Measurements from ENCODE around the gene MYO1D. TPM values are rescaled to one million over a fixed set of nuclear protein-coding genes. Genes with fewer than 3 reads are reported as not detected.

MYO1D gene
- total RNA-seq, 1 experiment from 2014 or later = 206 TPM

DNA sequence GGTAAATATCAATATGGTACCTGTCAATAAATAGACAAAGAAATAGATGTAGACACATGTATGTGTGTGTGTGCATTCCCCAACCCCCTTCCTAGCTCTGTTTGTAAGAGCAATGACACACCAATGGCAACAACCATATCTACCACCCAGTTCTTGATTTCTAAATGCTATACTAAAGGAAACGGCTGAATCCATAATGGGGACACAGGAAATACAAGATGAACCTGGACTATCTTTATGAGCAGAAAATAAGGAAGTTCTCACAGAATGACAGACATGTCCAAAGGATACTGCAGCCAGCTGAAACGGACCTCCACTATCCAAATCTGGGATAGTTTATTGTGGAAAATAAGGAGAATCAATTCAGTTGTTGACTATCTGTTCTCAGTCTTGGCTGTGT lies 75.3 kb downstream of the MYO1D start:
- H3K27ac Mint-ChIP-seq (ENCODE audit: unreplicated experiment) = no peak overlapping the region
- CTCF ChIA-PET = interaction anchor here (2.6 kb wide), 1 partner anchor 75 kb away, joined by 11 read pairs; the partner anchor contains the start of gene MYO1D
- BruUV-seq (replicated peaks) = no TSS peak

DNA sequence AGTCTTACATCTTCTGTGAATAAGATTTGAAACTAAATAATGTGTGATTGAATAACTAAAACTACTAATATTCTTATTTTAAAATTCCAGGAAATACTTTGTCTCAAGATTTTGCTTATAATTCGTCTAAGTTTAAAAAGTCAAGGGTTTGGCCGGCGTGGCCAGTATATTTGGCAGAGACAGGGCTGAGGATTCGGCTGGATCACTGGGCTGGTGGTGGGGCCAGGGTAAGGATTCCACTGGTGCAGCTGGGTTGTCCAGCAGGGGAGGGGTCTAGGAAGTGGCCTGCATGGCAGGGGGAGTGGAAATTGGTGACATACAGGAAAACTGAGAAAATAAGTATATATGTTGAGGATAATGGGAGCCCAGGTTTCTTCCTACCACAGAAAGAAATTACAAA lies 75.7 kb downstream of the MYO1D start:
- Histone ChIP-seq H3K27me3 (replicated peaks; ENCODE audit: control insufficient read depth, insufficient read depth, low read length) (no peaks in the 10 kb centered on the region), H3K4me3 (ENCODE audit: low read depth, low read length) (no peak overlapping the region), H3K36me3 (ENCODE audit: control insufficient read depth, insufficient read depth, low read length) (no peaks in the 10 kb centered on the region), H3K4me1 (peaks cover 21% of the 10 kb centered on the region), H3K9me3 (no peaks in the 10 kb centered on the region)
- ChIA-PET CTCF (interaction anchor here (2.6 kb wide), 1 partner anchor 75 kb away, joined by 11 read pairs; the partner anchor contains the start of gene MYO1D), POLR2A (no interaction called here)
- Mint-ChIP-seq H3K9me3 (ENCODE audit: unreplicated experiment) (no peaks in the 10 kb centered on the region), H3K36me3 (ENCODE audit: insufficient read depth, unreplicated experiment) (no peaks in the 10 kb centered on the region), H3K4me3 (ENCODE audit: unreplicated experiment) (no peak overlapping the region), H3K27me3 (ENCODE audit: insufficient read depth, unreplicated experiment) (no peaks in the 10 kb centered on the region), H3K4me1 (ENCODE audit: low read depth, unreplicated experiment) (peaks cover 19% of the 10 kb centered on the region), H3K27ac (ENCODE audit: unreplicated experiment) (no peak overlapping the region)
- no TSS peak for BruUV-seq (replicated peaks)
- no peak for DNase-seq
- intact Hi-C loops (cut with micrococcal nuclease; ENCODE audit: unreplicated experiment) = no loop called here
- TF ChIP-seq, protein P1, sequence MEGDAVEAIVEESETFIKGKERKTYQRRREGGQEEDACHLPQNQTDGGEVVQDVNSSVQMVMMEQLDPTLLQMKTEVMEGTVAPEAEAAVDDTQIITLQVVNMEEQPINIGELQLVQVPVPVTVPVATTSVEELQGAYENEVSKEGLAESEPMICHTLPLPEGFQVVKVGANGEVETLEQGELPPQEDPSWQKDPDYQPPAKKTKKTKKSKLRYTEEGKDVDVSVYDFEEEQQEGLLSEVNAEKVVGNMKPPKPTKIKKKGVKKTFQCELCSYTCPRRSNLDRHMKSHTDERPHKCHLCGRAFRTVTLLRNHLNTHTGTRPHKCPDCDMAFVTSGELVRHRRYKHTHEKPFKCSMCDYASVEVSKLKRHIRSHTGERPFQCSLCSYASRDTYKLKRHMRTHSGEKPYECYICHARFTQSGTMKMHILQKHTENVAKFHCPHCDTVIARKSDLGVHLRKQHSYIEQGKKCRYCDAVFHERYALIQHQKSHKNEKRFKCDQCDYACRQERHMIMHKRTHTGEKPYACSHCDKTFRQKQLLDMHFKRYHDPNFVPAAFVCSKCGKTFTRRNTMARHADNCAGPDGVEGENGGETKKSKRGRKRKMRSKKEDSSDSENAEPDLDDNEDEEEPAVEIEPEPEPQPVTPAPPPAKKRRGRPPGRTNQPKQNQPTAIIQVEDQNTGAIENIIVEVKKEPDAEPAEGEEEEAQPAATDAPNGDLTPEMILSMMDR (IDR thresholded peaks at IDR 0.05; ENCODE audit: insufficient read depth in 1 of 2, low read depth in 1 of 2, low read length in 1 of 2, severe bottlenecking in 1 of 2, unreplicated experiment in 1 of 2) = no peak

More for the DNA sequence above, 75.3 kb downstream of the MYO1D start:
- H3K9me3 Mint-ChIP-seq (ENCODE audit: unreplicated experiment) = no peaks in the 10 kb centered on the region
- Histone ChIP-seq H3K4me1 (peaks cover 21% of the 10 kb centered on the region), H3K27me3 (replicated peaks; ENCODE audit: control insufficient read depth, insufficient read depth, low read length) (no peaks in the 10 kb centered on the region), H3K36me3 (ENCODE audit: control insufficient read depth, insufficient read depth, low read length) (no peaks in the 10 kb centered on the region), H3K9me3 (no peaks in the 10 kb centered on the region), H3K4me3 (ENCODE audit: low read depth, low read length) (no peak overlapping the region)
- TF ChIP-seq, protein P1 (IDR thresholded peaks at IDR 0.05; ENCODE audit: insufficient read depth in 1 of 2, low read depth in 1 of 2, low read length in 1 of 2, severe bottlenecking in 1 of 2, unreplicated experiment in 1 of 2) = no peak
- POLR2A ChIA-PET = no interaction called here
- DNase-seq = no peak
- H3K27me3 Mint-ChIP-seq (ENCODE audit: insufficient read depth, unreplicated experiment) = no peaks in the 10 kb centered on the region
- no peaks in the 10 kb centered on the region for H3K36me3 Mint-ChIP-seq (ENCODE audit: insufficient read depth, unreplicated experiment)
- no peak overlapping the region for H3K4me3 Mint-ChIP-seq (ENCODE audit: unreplicated experiment)
- intact Hi-C loops (cut with micrococcal nuclease; ENCODE audit: unreplicated experiment) = no loop called here
- H3K4me1 Mint-ChIP-seq (ENCODE audit: low read depth, unreplicated experiment) = peaks cover 19% of the 10 kb centered on the region

DNA sequence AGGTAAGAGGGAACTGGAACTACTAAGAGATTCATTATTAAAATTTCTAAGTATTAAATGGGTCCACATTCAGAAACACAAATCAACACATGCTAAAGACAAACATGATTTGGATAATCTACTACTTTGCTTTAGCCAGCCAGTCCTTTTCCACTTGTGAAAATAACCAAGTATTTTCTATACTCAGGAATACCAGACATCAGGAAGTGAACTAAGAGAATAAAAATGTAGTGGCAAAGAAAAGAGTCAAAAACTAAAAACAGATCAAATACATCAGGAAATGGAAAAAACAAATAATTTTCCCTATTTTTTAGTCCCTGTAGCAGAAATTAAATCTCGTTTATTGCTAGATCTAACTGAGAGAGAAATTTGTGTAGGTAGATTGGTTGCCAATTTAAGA lies 78.0 kb downstream of the MYO1D start:
- Histone ChIP-seq H3K4me1 (peaks cover 34% of the 10 kb centered on the region), H3K9me3 (no peaks in the 10 kb centered on the region), H3K4me3 (ENCODE audit: low read depth, low read length) (no peak overlapping the region), H3K36me3 (ENCODE audit: control insufficient read depth, insufficient read depth, low read length) (no peaks in the 10 kb centered on the region), H3K27me3 (replicated peaks; ENCODE audit: control insufficient read depth, insufficient read depth, low read length) (no peaks in the 10 kb centered on the region)
- Mint-ChIP-seq H3K27me3 (ENCODE audit: insufficient read depth, unreplicated experiment) (no peaks in the 10 kb centered on the region), H3K36me3 (ENCODE audit: insufficient read depth, unreplicated experiment) (no peaks in the 10 kb centered on the region), H3K9me3 (ENCODE audit: unreplicated experiment) (no peaks in the 10 kb centered on the region), H3K27ac (ENCODE audit: unreplicated experiment) (no peak overlapping the region), H3K4me3 (ENCODE audit: unreplicated experiment) (no peak overlapping the region), H3K4me1 (ENCODE audit: low read depth, unreplicated experiment) (peaks cover 31% of the 10 kb centered on the region)
- no peak for DNase-seq
- ChIA-PET POLR2A (interaction anchor here (0.6 kb wide), 1 partner anchor 34 kb away, joined by 5 read pairs; no protein-coding TSS in a partner anchor), CTCF (no interaction called here)
- TF ChIP-seq, protein P1 (IDR thresholded peaks at IDR 0.05; ENCODE audit: insufficient read depth in 1 of 2, low read depth in 1 of 2, low read length in 1 of 2, severe bottlenecking in 1 of 2, unreplicated experiment in 1 of 2) = no peak
- intact Hi-C loops (cut with micrococcal nuclease; ENCODE audit: unreplicated experiment) = no loop called here
- no TSS peak for BruUV-seq (replicated peaks)
